GM23248 (cell line): ENCODE data around the gene GDAP2. TPM values are rescaled to one million over a fixed set of nuclear protein-coding genes. Genes with fewer than 3 reads are reported as not detected.
"Not testable (repeated sequence)": the region's sequence is repeated elsewhere in the genome, so short reads cannot be mapped to it uniquely, and the experiment has no call there.

Source experiments
- DNase-seq: peaks from one replicate; pipeline ENCODE4 v3.0.0-alpha.2; 2015
- H2AFZ ChIP-seq: fragments of 200-600 bp; sonication (generic); 2 replicates; pipeline ENCODE4 v1.6.1; 2016; ENCODE audit warnings: antibody characterized with exemption
- H3F3A ChIP-seq: fragments of 200-600 bp; sonication (generic); 2 replicates; pipeline ENCODE4 v1.6.1; 2016; ENCODE audit warnings: mild to moderate bottlenecking, antibody characterized with exemption, mixed run types; ENCODE audit not compliant: insufficient read depth
- H3K27ac ChIP-seq: fragments of 200-600 bp; sonication (generic); 2 replicates; pipeline ENCODE4 v1.5.1; 2016; ENCODE audit warnings: mild to moderate bottlenecking
- H3K27me3 ChIP-seq: fragments of 200-600 bp; sonication (generic); replicated peaks from 2 replicates; pipeline ENCODE4 v1.6.1; 2016; ENCODE audit warnings: mild to moderate bottlenecking; ENCODE audit not compliant: insufficient read depth
- H3K36me3 ChIP-seq: fragments of 200-600 bp; sonication (generic); 2 replicates; pipeline ENCODE4 v1.6.1; 2016; ENCODE audit warnings: low read depth, mild to moderate bottlenecking
- H3K4me1 ChIP-seq: fragments of 200-600 bp; sonication (generic); 2 replicates; pipeline ENCODE4 v1.6.1; 2016; ENCODE audit warnings: mild to moderate bottlenecking; ENCODE audit not compliant: insufficient read depth
- H3K4me2 ChIP-seq: fragments of 200-600 bp; sonication (generic); one replicate; pipeline ENCODE4 v1.6.1; 2016; ENCODE audit warnings: mild to moderate bottlenecking; ENCODE audit not compliant: unreplicated experiment
- H3K4me3 ChIP-seq: fragments of 200-600 bp; sonication (generic); 2 replicates; pipeline ENCODE4 v1.5.1; 2016; ENCODE audit warnings: mild to moderate bottlenecking
- H3K79me2 ChIP-seq: fragments of 200-600 bp; sonication (generic); 2 replicates; pipeline ENCODE4 v1.6.1; 2016; ENCODE audit warnings: mild to moderate bottlenecking; ENCODE audit not compliant: insufficient read depth
- H3K9ac ChIP-seq: fragments of 200-600 bp; sonication (generic); 2 replicates; pipeline ENCODE4 v1.6.1; 2016; ENCODE audit warnings: mild to moderate bottlenecking
- H3K9me2 ChIP-seq: fragments of 200-600 bp; sonication (generic); 2 replicates; pipeline ENCODE4 v1.6.1; 2016; ENCODE audit warnings: mixed run types, mild to moderate bottlenecking, moderate library complexity; ENCODE audit not compliant: insufficient read depth
- H3K9me3 ChIP-seq: fragments of 200-600 bp; sonication (generic); one replicate; pipeline ENCODE4 v1.6.1; 2017; ENCODE audit warnings: low read depth
- H4K20me1 ChIP-seq: fragments of 200-600 bp; sonication (generic); 2 replicates; pipeline ENCODE4 v1.6.0; 2016; ENCODE audit not compliant: insufficient read depth
- EZH2 ChIP-seq: fragments of 200-600 bp; sonication (generic); IDR thresholded peaks from 2 replicates; pipeline ENCODE4 v1.6.1; 2018; ENCODE audit warnings: antibody characterized with exemption, mild to moderate bottlenecking; ENCODE audit not compliant: insufficient read depth, poor library complexity, severe bottlenecking
- EZH2phosphoT487 ChIP-seq: fragments of 200-600 bp; sonication (generic); IDR thresholded peaks from 2 replicates; pipeline ENCODE4 v1.6.1; 2018; ENCODE audit warnings: antibody characterized with exemption, moderate library complexity, mild to moderate bottlenecking, low read depth; ENCODE audit not compliant: insufficient read depth
- WGBS, 2 experiments: methylation state at CpG; one replicate each; pipeline ENCODE4 v1.1.6; 2015 to 2017; ENCODE audit warnings: low lambda C conversion rate in 2 of 2, low coverage in 1 of 2; ENCODE audit errors: missing lambda C conversion rate in 2 of 2; 5-methylcytosine and 5-hydroxymethylcytosine counted together
- in situ Hi-C: fragments of 300-500 bp; cut with MboI; formaldehyde crosslinking; loops from 2 replicates; pipeline ENCODE4 v1.15.0; 2020
- polyA plus RNA-seq: library from polyadenylated mRNA; unstranded; fragments of >200 nt; fragmentation: Nextera tagmentation; extraction: Ambion mirVana; gene quantifications from 2 replicates; pipeline ENCODE4 v1.2.1, GENCODE V29; 2016
- total RNA-seq: library from RNA; depleted of rRNA; stranded (reverse); fragments of >200 nt; shearing (Covaris generic); gene quantifications from 2 replicates; pipeline ENCODE4 v1.2.3, GENCODE V29; 2014

The GDAP2 gene
- total and polyA plus RNA-seq, 2 experiments from 2014 or later = 17.9 to 19.6 TPM

DNA sequence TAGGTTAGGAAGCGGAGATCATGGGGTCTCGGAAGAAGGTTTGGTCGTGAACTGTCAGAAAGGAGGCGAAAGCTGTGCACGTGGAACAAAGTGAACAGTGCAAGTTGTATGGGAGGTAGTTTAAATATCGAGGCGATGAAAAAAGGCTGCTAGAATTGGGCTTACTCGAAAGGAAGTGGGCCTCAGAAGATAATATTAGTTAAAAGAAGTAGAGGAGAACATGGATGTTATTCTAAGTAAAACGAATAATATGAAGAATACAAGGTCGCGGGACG is 689 bp upstream of the GDAP2 start:
- Histone ChIP-seq H3K4me2 (peak overlapping the region; percentile 88), H3K27ac (peak overlapping the region; percentile 59), H3K9me3 (no peaks in the 10 kb centered on the region), H3K36me3 (0 out of 2 replicates have a peak, but pooled peaks cover 3% of the 10 kb centered on the region), H4K20me1 (peaks cover 3% of the 10 kb centered on the region; the same call in 1 of the 2 replicates), H3K79me2 (peaks cover 90% of the 10 kb centered on the region), H3K4me3 (peak overlapping the region; percentile 97), H3K9me2 (no peaks in the 10 kb centered on the region), H3K27me3 (no peaks in the 10 kb centered on the region), H3K4me1 (peaks cover 32% of the 10 kb centered on the region), H3K9ac (peak overlapping the region; percentile 83), H3F3A (peaks cover 10% of the 10 kb centered on the region), H2AFZ (peak overlapping the region; percentile 95)
- 1% methylated on average over 12 of the region's 12 CpGs for WGBS, 2 experiments
- in situ Hi-C loops = no loop called here
- no peak for TF ChIP-seq EZH2
- no peak for TF ChIP-seq EZH2phosphoT487
- no peak for DNase-seq

GRCh38 chr1:117928881-117929342 is 509 bp downstream of the GDAP2 start:
- Histone ChIP-seq H3K4me3 (peak overlapping the region; percentile 97), H3K79me2 (peaks cover 92% of the 10 kb centered on the region), H3K27ac (peak overlapping the region; percentile 59), H3K4me1 (peaks cover 32% of the 10 kb centered on the region), H2AFZ (peak overlapping the region; percentile 95), H3K36me3 (no peaks in the 10 kb centered on the region), H3K9ac (peak overlapping the region; percentile 83), H4K20me1 (peaks cover 3% of the 10 kb centered on the region; the same call in 1 of the 2 replicates), H3K9me3 (no peaks in the 10 kb centered on the region), H3K4me2 (peak overlapping the region; percentile 97), H3F3A (peaks cover 10% of the 10 kb centered on the region), H3K27me3 (no peaks in the 10 kb centered on the region), H3K9me2 (no peaks in the 10 kb centered on the region)
- DNase-seq = peak; percentile 82
- no peak for TF ChIP-seq EZH2phosphoT487
- TF ChIP-seq EZH2 = no peak
- WGBS, 2 experiments = 0 to 1% methylated on average over 23 of the region's 24 CpGs
- in situ Hi-C loops = no loop called here

GRCh38 chr1:117925981-117926380 is 3.4 kb downstream of the GDAP2 start:
- Histone ChIP-seq H3K4me1 (peaks cover 20% of the 10 kb centered on the region), H3K4me3 (no peak overlapping the region), H3K79me2 (peaks cover 91% of the 10 kb centered on the region), H3K4me2 (no peak overlapping the region), H3K9me2 (no peaks in the 10 kb centered on the region), H3F3A (peaks cover 10% of the 10 kb centered on the region), H4K20me1 (peaks cover 3% of the 10 kb centered on the region; the same call in 1 of the 2 replicates), H2AFZ (no peak overlapping the region), H3K36me3 (no peaks in the 10 kb centered on the region), H3K9ac (no peak overlapping the region), H3K27me3 (no peaks in the 10 kb centered on the region), H3K27ac (no peak overlapping the region), H3K9me3 (no peaks in the 10 kb centered on the region)
- TF ChIP-seq EZH2 = no peak
- no peak for TF ChIP-seq EZH2phosphoT487
- in situ Hi-C loops = no loop called here
- DNase-seq = no peak
- 92% methylated on average over 3 of the region's 3 CpGs for WGBS, 2 experiments

- H3K4me2 ChIP-seq, H3K9ac ChIP-seq, H2AFZ ChIP-seq, H3K4me3 ChIP-seq, H3K27me3 ChIP-seq, H3K27ac ChIP-seq, H3K4me1 ChIP-seq, DNase-seq, H4K20me1 ChIP-seq, H3K9me2 ChIP-seq, H3K9me3 ChIP-seq, H3F3A ChIP-seq: not testable (repeated sequence)
- Histone ChIP-seq H3K36me3 (peaks cover 18% of the 10 kb centered on the region), H3K79me2 (peaks cover 82% of the 10 kb centered on the region)
- in situ Hi-C loops = loop anchor here (25.0 kb wide), 1 partner anchor 835 kb away; no protein-coding TSS in a partner anchor
- 90 to 92% methylated on average over 7 of the region's 7 CpGs for WGBS, 2 experiments
Observed at GRCh38 chr1:117922717-117923116, 6.7 kb downstream of the GDAP2 start.

GRCh38 chr1:117921991-117922390 is 7.4 kb downstream of the GDAP2 start:
- Histone ChIP-seq H3K9ac (no peak overlapping the region), H3K36me3 (peaks cover 23% of the 10 kb centered on the region), H3K9me2 (no peaks in the 10 kb centered on the region), H4K20me1 (peaks cover 5% of the 10 kb centered on the region; the same call in 1 of the 2 replicates), H3K9me3 (no peaks in the 10 kb centered on the region), H3K27me3 (no peaks in the 10 kb centered on the region), H3K4me2 (no peak overlapping the region), H3K79me2 (peaks cover 75% of the 10 kb centered on the region), H3K27ac (no peak overlapping the region), H3F3A (no peaks in the 10 kb centered on the region), H3K4me3 (no peak overlapping the region), H2AFZ (no peak overlapping the region), H3K4me1 (peaks cover under 1% of the 10 kb centered on the region)
- DNase-seq = no peak
- in situ Hi-C loops = loop anchor here (25.0 kb wide), 1 partner anchor 835 kb away; no protein-coding TSS in a partner anchor
- WGBS, 2 experiments = 92 to 96% methylated on average over 2 of the region's 2 CpGs
- TF ChIP-seq EZH2 = no peak
- no peak for TF ChIP-seq EZH2phosphoT487
